Measurements from ENCODE around the gene SDK1. TPM values are rescaled to one million over a fixed set of nuclear protein-coding genes. Genes with fewer than 3 reads are reported as not detected.

SDK1 gene
- total RNA-seq, 4 donors from 2014 or later: 7.5 to 35.0 (median 10.2) TPM

GRCh38 chr7:3673524-3673923, 372.5 kb downstream of the SDK1 start:
- no peak for TF ChIP-seq CTCF (IDR thresholded peaks at IDR 0.05; ENCODE audit: low read depth)

DNA sequence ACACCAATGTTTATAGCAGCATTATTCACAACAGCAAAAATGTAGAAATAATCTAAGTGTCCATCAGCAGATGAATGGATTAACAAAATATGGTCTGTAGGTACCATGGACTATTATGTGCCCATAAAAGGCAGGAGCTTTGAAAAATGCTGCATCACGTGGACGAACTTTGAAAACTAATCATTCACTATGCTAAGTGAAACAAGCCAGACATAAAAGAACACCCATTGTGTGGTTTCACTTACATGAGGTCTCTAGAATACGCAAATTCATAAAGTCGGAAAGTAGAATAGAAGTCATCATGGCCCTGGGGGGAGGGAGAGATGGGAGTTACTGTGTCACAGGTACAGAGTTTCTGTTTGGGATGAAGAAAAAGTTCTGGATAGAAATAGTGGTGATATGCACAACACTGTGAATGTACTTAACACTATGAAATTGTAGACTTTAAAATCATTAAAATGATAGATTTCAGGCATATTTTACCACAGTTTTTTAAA, 377.3 kb downstream of the SDK1 start:
- no peak for TF ChIP-seq CTCF (IDR thresholded peaks at IDR 0.05; ENCODE audit: low read depth)

DNA sequence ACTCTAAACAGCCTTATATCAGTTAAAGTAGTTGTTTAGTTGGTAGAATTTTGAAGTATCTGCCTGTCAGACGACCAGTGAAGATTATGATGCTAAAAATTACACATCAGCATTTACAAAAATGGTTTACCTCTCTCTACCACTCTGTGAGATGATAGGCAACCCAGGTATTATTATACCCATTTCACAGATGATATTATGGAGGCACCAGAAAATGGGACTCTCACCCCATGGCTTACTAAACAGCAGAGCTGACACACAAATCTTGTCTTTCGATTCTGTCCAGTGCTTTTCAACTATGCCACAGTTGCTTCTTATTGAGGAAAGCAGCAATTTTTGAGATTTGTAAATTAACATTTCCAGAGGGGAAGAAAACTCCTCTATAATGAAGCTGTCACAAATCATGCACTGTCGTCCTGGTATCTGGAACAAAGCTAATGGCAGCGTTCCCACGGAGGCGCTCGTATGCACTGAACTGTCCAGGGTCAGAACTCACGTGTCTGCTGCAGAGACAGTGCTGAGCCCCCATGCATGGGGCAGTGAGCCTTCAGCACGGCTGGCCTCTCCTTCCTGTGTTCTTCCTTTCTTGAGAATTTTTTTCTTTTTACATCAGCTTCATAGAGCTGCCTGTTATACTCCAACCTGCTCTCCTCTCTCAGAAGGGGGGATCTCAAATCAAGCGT, 381.1 kb downstream of the SDK1 start:
- TF ChIP-seq CTCF (IDR thresholded peaks at IDR 0.05; ENCODE audit: low read depth): no peak

- TF ChIP-seq CTCF (IDR thresholded peaks at IDR 0.05; ENCODE audit: low read depth): no peak
Observed at GRCh38 chr7:3683546-3684539, 382.8 kb downstream of the SDK1 start.

DNA sequence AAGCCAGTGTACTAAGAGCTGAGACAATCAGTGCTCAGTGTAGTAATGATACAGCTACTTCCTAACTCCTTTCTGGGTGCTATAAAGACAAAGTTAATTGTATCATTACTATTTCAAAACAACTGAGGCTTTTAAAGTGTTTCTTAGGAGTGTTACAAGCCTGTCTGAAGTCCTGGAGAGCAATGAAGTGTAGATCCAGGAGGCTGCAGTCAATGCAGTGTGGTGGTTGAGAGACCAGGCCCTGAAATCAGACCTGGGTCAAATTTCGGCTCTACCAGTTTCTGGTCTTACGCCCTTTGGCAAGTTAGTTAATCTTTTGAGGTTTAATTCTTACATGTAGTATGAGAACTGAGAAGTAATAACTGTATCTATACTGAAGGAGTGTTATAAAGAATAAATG, 387.0 kb downstream of the SDK1 start:
- TF ChIP-seq CTCF (IDR thresholded peaks at IDR 0.05; ENCODE audit: low read depth): no peak

GRCh38 chr7:3688842-3689241, 387.8 kb downstream of the SDK1 start:
- TF ChIP-seq CTCF (IDR thresholded peaks at IDR 0.05; ENCODE audit: low read depth): no peak
